ENCODE measurements around the gene TMEM243.

DNA sequence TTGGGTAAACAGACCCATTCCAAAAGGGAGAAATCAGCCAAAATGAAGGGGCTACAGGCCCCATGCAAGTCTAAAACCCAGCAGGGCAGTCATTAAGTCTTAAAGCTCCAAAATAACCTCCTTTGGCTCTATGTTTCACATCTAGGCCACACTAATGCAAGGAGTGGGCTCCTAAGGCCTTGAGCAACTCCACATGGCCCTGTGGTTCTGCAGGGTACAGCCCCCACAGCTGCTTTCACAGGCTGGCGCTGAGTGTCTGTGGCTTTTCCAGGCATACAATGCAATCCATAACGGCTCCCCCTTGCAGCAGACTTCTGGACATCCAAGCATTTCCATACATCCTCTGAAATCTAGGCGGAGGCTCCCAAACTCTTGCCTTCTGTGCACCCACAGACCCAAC is 9.0 kb downstream of the TMEM243 start:
- TF ChIP-seq CEBPB (IDR thresholded peaks at IDR 0.05; ENCODE audit: low read depth, low read length) (no peak), RAD21 (IDR thresholded peaks at IDR 0.05; ENCODE audit: low read length) (no peak), POLR2A (IDR thresholded peaks at IDR 0.05; ENCODE audit: low read depth, low read length) (no peak), MAZ (IDR thresholded peaks at IDR 0.05; ENCODE audit: borderline replicate concordance, low read depth, low read length) (no peak), RFX5 (IDR thresholded peaks at IDR 0.05; ENCODE audit: low read depth, low read length) (no peak), MAFK (IDR thresholded peaks at IDR 0.05; ENCODE audit: low read depth, low read length) (no peak), SMC3 (IDR thresholded peaks at IDR 0.05; ENCODE audit: low read depth, low read length) (no peak), BHLHE40 (IDR thresholded peaks at IDR 0.05; ENCODE audit: low read depth, low read length) (no peak), NFE2L2 (IDR thresholded peaks at IDR 0.05; ENCODE audit: low read depth, low read length) (no peak), FOS (IDR thresholded peaks at IDR 0.05; ENCODE audit: low read depth, low read length) (no peak)
- TF ChIP-seq, protein P1, sequence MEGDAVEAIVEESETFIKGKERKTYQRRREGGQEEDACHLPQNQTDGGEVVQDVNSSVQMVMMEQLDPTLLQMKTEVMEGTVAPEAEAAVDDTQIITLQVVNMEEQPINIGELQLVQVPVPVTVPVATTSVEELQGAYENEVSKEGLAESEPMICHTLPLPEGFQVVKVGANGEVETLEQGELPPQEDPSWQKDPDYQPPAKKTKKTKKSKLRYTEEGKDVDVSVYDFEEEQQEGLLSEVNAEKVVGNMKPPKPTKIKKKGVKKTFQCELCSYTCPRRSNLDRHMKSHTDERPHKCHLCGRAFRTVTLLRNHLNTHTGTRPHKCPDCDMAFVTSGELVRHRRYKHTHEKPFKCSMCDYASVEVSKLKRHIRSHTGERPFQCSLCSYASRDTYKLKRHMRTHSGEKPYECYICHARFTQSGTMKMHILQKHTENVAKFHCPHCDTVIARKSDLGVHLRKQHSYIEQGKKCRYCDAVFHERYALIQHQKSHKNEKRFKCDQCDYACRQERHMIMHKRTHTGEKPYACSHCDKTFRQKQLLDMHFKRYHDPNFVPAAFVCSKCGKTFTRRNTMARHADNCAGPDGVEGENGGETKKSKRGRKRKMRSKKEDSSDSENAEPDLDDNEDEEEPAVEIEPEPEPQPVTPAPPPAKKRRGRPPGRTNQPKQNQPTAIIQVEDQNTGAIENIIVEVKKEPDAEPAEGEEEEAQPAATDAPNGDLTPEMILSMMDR (conservative IDR thresholded peaks at IDR 0.05; ENCODE audit: low read depth, low read length), result no peak
- TF ChIP-seq, protein P2, sequence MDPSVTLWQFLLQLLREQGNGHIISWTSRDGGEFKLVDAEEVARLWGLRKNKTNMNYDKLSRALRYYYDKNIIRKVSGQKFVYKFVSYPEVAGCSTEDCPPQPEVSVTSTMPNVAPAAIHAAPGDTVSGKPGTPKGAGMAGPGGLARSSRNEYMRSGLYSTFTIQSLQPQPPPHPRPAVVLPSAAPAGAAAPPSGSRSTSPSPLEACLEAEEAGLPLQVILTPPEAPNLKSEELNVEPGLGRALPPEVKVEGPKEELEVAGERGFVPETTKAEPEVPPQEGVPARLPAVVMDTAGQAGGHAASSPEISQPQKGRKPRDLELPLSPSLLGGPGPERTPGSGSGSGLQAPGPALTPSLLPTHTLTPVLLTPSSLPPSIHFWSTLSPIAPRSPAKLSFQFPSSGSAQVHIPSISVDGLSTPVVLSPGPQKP (IDR thresholded peaks at IDR 0.05; ENCODE audit: borderline replicate concordance, low read depth, low read length), result no peak
- TF ChIP-seq, protein P3, sequence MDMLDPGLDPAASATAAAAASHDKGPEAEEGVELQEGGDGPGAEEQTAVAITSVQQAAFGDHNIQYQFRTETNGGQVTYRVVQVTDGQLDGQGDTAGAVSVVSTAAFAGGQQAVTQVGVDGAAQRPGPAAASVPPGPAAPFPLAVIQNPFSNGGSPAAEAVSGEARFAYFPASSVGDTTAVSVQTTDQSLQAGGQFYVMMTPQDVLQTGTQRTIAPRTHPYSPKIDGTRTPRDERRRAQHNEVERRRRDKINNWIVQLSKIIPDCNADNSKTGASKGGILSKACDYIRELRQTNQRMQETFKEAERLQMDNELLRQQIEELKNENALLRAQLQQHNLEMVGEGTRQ (IDR thresholded peaks at IDR 0.05; ENCODE audit: low read depth, low read length), result no peak

Measured in IMR-90 (cell line).